SK-N-SH (cell line): Measurements from ENCODE around the gene KCNJ2. TPM values are rescaled to one million over a fixed set of nuclear protein-coding genes. Genes with fewer than 3 reads are reported as not detected.

Experiments used
- CTCF ChIA-PET: fragments of 300-600, 350-600 bp; formaldehyde crosslinking; extraction: SDS; loops from one replicate; lab custom pipeline; 2021; lab: Yijun Ruan, JAX
- POLR2A ChIA-PET: fragments of 350-600 bp; sonication (Branson Sonifier 250); formaldehyde crosslinking; extraction: SDS; loops from one replicate; lab custom pipeline; 2020; ENCODE audit warnings: antibody characterized with exemption, inconsistent platforms; lab: Yijun Ruan, JAX
- DNase-seq: peaks from one replicate; pipeline ENCODE4 v3.0.0; 2012
- H2AFZ ChIP-seq: fragments of 200-600 bp; sonication (generic); 2 replicates; pipeline ENCODE4 v1.8.1; 2016; ENCODE audit warnings: antibody characterized with exemption, mild to moderate bottlenecking, low read depth
- H3F3A ChIP-seq: fragments of 200-600 bp; sonication (generic); replicated peaks from 2 replicates; pipeline ENCODE3; 2016; ENCODE audit warnings: antibody characterized with exemption, mild to moderate bottlenecking; ENCODE audit not compliant: insufficient read depth
- H3K27ac ChIP-seq, 2 experiments: fragments of 200-500 bp in 1 of 2; fragments of 200-600 bp in 1 of 2; sonication (Bioruptor generic) in 1 of 2; sonication (generic), shearing (Covaris generic) in 1 of 2; 2 replicates each; pipeline versions ENCODE4 v1.5.1 to v1.6.1; 2014 to 2016; ENCODE audit warnings: low read depth in 2 of 2, inconsistent platforms in 1 of 2, low read length in 1 of 2, mild to moderate bottlenecking in 1 of 2, mixed read lengths in 1 of 2
- H3K27me3 ChIP-seq: fragments of 200-600 bp; sonication (generic), shearing (Covaris generic); 2 replicates; pipeline ENCODE4 v1.6.1; 2016; ENCODE audit warnings: mixed run types; ENCODE audit not compliant: insufficient read depth
- H3K36me3 ChIP-seq, 2 experiments: fragments of 200-500 bp in 1 of 2; fragments of 200-600 bp in 1 of 2; sonication (Bioruptor generic) in 1 of 2; sonication (generic) in 1 of 2; replicated peaks in 1 of 2; 2 replicates each; pipeline versions ENCODE3 to v1.5.1; 2014 to 2016; ENCODE audit warnings: low read length in 1 of 2, mild to moderate bottlenecking in 1 of 2; ENCODE audit not compliant: insufficient read depth in 2 of 2, control insufficient read depth in 1 of 2
- H3K4me1 ChIP-seq, 2 experiments: fragments of 200-500 bp in 1 of 2; fragments of 200-600 bp in 1 of 2; sonication (Bioruptor generic) in 1 of 2; sonication (generic), shearing (Covaris generic) in 1 of 2; 2 replicates each; pipeline versions ENCODE4 v1.5.1 to v1.6.1; 2014 to 2016; ENCODE audit warnings: low read depth in 1 of 2, low read length in 1 of 2, mixed run types in 1 of 2; ENCODE audit not compliant: insufficient read depth in 2 of 2, control insufficient read depth in 1 of 2
- H3K4me2 ChIP-seq: fragments of 200-600 bp; sonication (generic), shearing (Covaris generic); 2 replicates; pipeline ENCODE4 v1.6.1; 2017; ENCODE audit warnings: mixed run types
- H3K4me3 ChIP-seq, 2 experiments: fragments of 200-500 bp in 1 of 2; fragments of 200-600 bp in 1 of 2; sonication (Bioruptor generic) in 1 of 2; sonication (generic), shearing (Covaris generic) in 1 of 2; 2 replicates each; pipeline versions ENCODE4 v1.5.1 to v1.8.1; 2014 to 2016; ENCODE audit warnings: low read depth in 2 of 2, inconsistent platforms in 1 of 2, low read length in 1 of 2, mild to moderate bottlenecking in 1 of 2, mixed read lengths in 1 of 2, moderate library complexity in 1 of 2
- H3K79me2 ChIP-seq: fragments of 200-600 bp; sonication (generic); 2 replicates; pipeline ENCODE4 v1.8.1; 2017; ENCODE audit warnings: mild to moderate bottlenecking; ENCODE audit not compliant: insufficient read depth
- H3K9ac ChIP-seq: fragments of 200-600 bp; sonication (generic); 2 replicates; pipeline ENCODE4 v1.6.1; 2017; ENCODE audit warnings: mixed run types
- H3K9me2 ChIP-seq: fragments of 200-600 bp; sonication (generic); 2 replicates; pipeline ENCODE4 v1.6.1; 2017; ENCODE audit warnings: mixed run types
- H3K9me3 ChIP-seq: fragments of 200-600 bp; sonication (generic); 2 replicates; pipeline ENCODE4 v1.6.1; 2017; ENCODE audit warnings: mixed run types, mild to moderate bottlenecking, moderate library complexity
- H4K20me1 ChIP-seq: fragments of 200-600 bp; sonication (generic); 2 replicates; pipeline ENCODE4 v1.6.1; 2017; ENCODE audit warnings: mild to moderate bottlenecking, mixed run types; ENCODE audit not compliant: insufficient read depth
- CHD2 ChIP-seq: fragments of 150-350 bp; IDR thresholded peaks from 2 replicates; pipeline ENCODE4 v1.6.1; 2018; ENCODE audit warnings: low read length; ENCODE audit not compliant: partially characterized antibody
- CTCF ChIP-seq: fragments of 200-600 bp; sonication (generic); IDR thresholded peaks from 2 replicates; pipeline ENCODE4 v1.6.1; 2017; ENCODE audit warnings: antibody characterized with exemption, mild to moderate bottlenecking, moderate library complexity
- FOSL2 ChIP-seq: IDR thresholded peaks from 2 replicates; pipeline ENCODE4 v1.4.0; 2012; ENCODE audit warnings: low read depth, mild to moderate bottlenecking, moderate library complexity, borderline replicate concordance
- GABPA ChIP-seq: IDR thresholded peaks from 2 replicates; pipeline ENCODE4 v1.4.0; 2012; ENCODE audit warnings: low read depth, mild to moderate bottlenecking
- IRF3 ChIP-seq: fragments of 150-350 bp; IDR thresholded peaks from 2 replicates; pipeline ENCODE4 v1.6.1; 2016; ENCODE audit warnings: mild to moderate bottlenecking, low read depth, low read length
- MAX ChIP-seq: IDR thresholded peaks from 2 replicates; pipeline ENCODE4 v1.4.0; 2012; ENCODE audit warnings: low read depth
- MEF2A ChIP-seq: IDR thresholded peaks from 2 replicates; pipeline ENCODE4 v1.4.0; 2012; ENCODE audit warnings: low read depth, borderline replicate concordance
- MXI1 ChIP-seq: IDR thresholded peaks from 2 replicates; pipeline ENCODE4 v1.6.1; 2012; ENCODE audit warnings: mild to moderate bottlenecking, low read depth, low read length, improper control_type of control experiment
- NFIC ChIP-seq: IDR thresholded peaks from 2 replicates; pipeline ENCODE4 v1.4.0; 2012; ENCODE audit warnings: borderline replicate concordance
- NRF1 ChIP-seq: IDR thresholded peaks from 2 replicates; pipeline ENCODE4 v1.6.1; 2012; ENCODE audit warnings: low read depth, mild to moderate bottlenecking, low read length
- PBX3 ChIP-seq: IDR thresholded peaks from 2 replicates; pipeline ENCODE4; 2012
- RAD21 ChIP-seq: IDR thresholded peaks from 2 replicates; pipeline ENCODE4 v1.6.1; 2012; ENCODE audit warnings: mild to moderate bottlenecking, low read length
- REST ChIP-seq: IDR thresholded peaks from 2 replicates; pipeline ENCODE4 v1.6.1; 2012; ENCODE audit warnings: mild to moderate bottlenecking, low read depth, low read length, moderate library complexity
- RFX5 ChIP-seq: IDR thresholded peaks from 2 replicates; pipeline ENCODE4 v1.6.1; 2012; ENCODE audit warnings: mild to moderate bottlenecking, improper control_type of control experiment, low read length
- RXRA ChIP-seq: IDR thresholded peaks from 2 replicates; pipeline ENCODE4 v1.4.0; 2012; ENCODE audit warnings: low read depth, mild to moderate bottlenecking, borderline replicate concordance
- TAF1 ChIP-seq: IDR thresholded peaks from 2 replicates; pipeline ENCODE4 v1.6.1; 2012; ENCODE audit warnings: low read depth, mild to moderate bottlenecking, low read length, moderate library complexity, borderline replicate concordance
- TCF12 ChIP-seq: IDR thresholded peaks from 2 replicates; pipeline ENCODE4 v1.4.0; 2012
- ZBTB33 ChIP-seq: IDR thresholded peaks from 2 replicates; pipeline ENCODE4 v1.4.0; 2012; ENCODE audit warnings: low read depth, borderline replicate concordance
- WGBS: methylation state at CpG from one replicate; pipeline ENCODE4 v1.1.6; 2017; ENCODE audit warnings: low lambda C conversion rate; 5-methylcytosine and 5-hydroxymethylcytosine counted together
- polyA plus RNA-seq, 3 experiments: library from polyadenylated mRNA; depleted of rRNA; stranded (reverse); fragments of >200 nt; gene quantifications; 2 replicates each; pipeline ENCODE4 v1.2.3, GENCODE V29; 2012

The KCNJ2 gene
- polyA plus RNA-seq, 1 of the 3 experiments (the other 2 are of a cell fraction) = 0.21 TPM

GRCh38 chr17:70183508-70183907 is 14.2 kb downstream of the KCNJ2 start:
- ChIA-PET CTCF (no interaction called here), POLR2A (no interaction called here)
- TF ChIP-seq RFX5 (no peak), ZBTB33 (no peak), TCF12 (no peak), NRF1 (no peak), FOSL2 (no peak), CTCF (no peak), CHD2 (no peak), RXRA (no peak), RAD21 (no peak), REST (no peak), MXI1 (no peak), GABPA (no peak), PBX3 (no peak), MAX (no peak), TAF1 (no peak), IRF3 (no peak), MEF2A (no peak), NFIC (no peak)
- H3F3A ChIP-seq = peaks cover 6% of the 10 kb centered on the region
- no peaks in the 10 kb centered on the region for H3K9me2 ChIP-seq
- H3K9me3 ChIP-seq = no peaks in the 10 kb centered on the region
- H2AFZ ChIP-seq = no peak overlapping the region
- no peak overlapping the region for H3K4me3 ChIP-seq
- no peaks in the 10 kb centered on the region for H4K20me1 ChIP-seq
- H3K36me3 ChIP-seq = no peaks in the 10 kb centered on the region
- H3K4me2 ChIP-seq = no peak overlapping the region
- no peak for DNase-seq
- no peaks in the 10 kb centered on the region for H3K27me3 ChIP-seq
- 82% methylated on average over 4 of the region's 4 CpGs for WGBS
- no peaks in the 10 kb centered on the region for H3K79me2 ChIP-seq
- H3K27ac ChIP-seq = no peak overlapping the region
- H3K4me1 ChIP-seq = peaks cover 0 to 11% of the 10 kb centered on the region in 2 experiments; a peak in 1 of 4 replicates
- no peak overlapping the region for H3K9ac ChIP-seq
